Pulmonary artery endothelial cell (primary cell): ENCODE measurements around the gene SPANXD. TPM values are rescaled to one million over a fixed set of nuclear protein-coding genes. Genes with fewer than 3 reads are reported as not detected.
"Not testable (repeated sequence)": the region's sequence is repeated elsewhere in the genome, so short reads cannot be mapped to it uniquely, and the experiment has no call there.

Source experiments
- DNase-seq: peaks from one replicate; pipeline ENCODE4 v3.0.0-alpha.2; 2011; ENCODE audit warnings: low read depth, low spot score
- total RNA-seq: library from RNA; depleted of rRNA; stranded (reverse); fragments of >200 nt; gene quantifications from 2 replicates; pipeline ENCODE4 v1.2.3, GENCODE V29; 2014

Gene SPANXD
- total RNA-seq, result not detected in 2 replicates

GRCh38 chrX:141698639-141699038 is at the start of gene SPANXD:
TSS of gene SPANXD (minus strand) at chrX:141698739. CDS start at chrX:141698405, 334 bp downstream.
- DNase-seq, result not testable (repeated sequence)

- DNase-seq, result no peak
These were observed 44.1 kb upstream of the SPANXD start for GRCh38 chrX:141742666-141743065.

GRCh38 chrX:141736656-141737055 is 38.1 kb upstream of the SPANXD start:
- DNase-seq, result no peak

- DNase-seq, result peak; percentile 1
These were observed 34.8 kb upstream of the SPANXD start for GRCh38 chrX:141733371-141733770.

GRCh38 chrX:141732031-141732430 is 33.5 kb upstream of the SPANXD start:
- no peak for DNase-seq

GRCh38 chrX:141724186-141724585 is 25.6 kb upstream of the SPANXD start:
- DNase-seq, result no peak

- no peak for DNase-seq
These were observed 16.1 kb upstream of the SPANXD start for GRCh38 chrX:141714680-141715079.

- DNase-seq, result no peak
These were observed 2.5 kb upstream of the SPANXD start for GRCh38 chrX:141701072-141701471.

GRCh38 chrX:141673946-141674345 is 24.6 kb downstream of the SPANXD start:
- DNase-seq, result no peak

- DNase-seq, result no peak
These were observed 28.9 kb downstream of the SPANXD start for GRCh38 chrX:141669689-141670088.

- no peak for DNase-seq
These were observed 30.2 kb downstream of the SPANXD start for GRCh38 chrX:141668371-141668770.

- no peak for DNase-seq
These were observed 35.8 kb downstream of the SPANXD start for GRCh38 chrX:141662781-141663180.

- no peak for DNase-seq
These were observed 46.3 kb downstream of the SPANXD start for GRCh38 chrX:141652286-141652685.

Other genes with a start within 250 kb of the SPANXD start
- not detected in 2 replicates for gene SPANXA1, start 114.0 kb downstream of the SPANXD start, total RNA-seq
- not detected in 2 replicates for gene SPANXA2, start 109.0 kb downstream of the SPANXD start, total RNA-seq
- not detected in 2 replicates for gene MAGEC3, start 139.6 kb upstream of the SPANXD start, total RNA-seq
- gene MAGEC1, start 205.2 kb upstream of the SPANXD start, total RNA-seq, result 0.07 TPM in 1 of 2 replicates, not detected in the other